ENCODE results near the gene ARHGAP18.

The ARHGAP18 gene

DNA sequence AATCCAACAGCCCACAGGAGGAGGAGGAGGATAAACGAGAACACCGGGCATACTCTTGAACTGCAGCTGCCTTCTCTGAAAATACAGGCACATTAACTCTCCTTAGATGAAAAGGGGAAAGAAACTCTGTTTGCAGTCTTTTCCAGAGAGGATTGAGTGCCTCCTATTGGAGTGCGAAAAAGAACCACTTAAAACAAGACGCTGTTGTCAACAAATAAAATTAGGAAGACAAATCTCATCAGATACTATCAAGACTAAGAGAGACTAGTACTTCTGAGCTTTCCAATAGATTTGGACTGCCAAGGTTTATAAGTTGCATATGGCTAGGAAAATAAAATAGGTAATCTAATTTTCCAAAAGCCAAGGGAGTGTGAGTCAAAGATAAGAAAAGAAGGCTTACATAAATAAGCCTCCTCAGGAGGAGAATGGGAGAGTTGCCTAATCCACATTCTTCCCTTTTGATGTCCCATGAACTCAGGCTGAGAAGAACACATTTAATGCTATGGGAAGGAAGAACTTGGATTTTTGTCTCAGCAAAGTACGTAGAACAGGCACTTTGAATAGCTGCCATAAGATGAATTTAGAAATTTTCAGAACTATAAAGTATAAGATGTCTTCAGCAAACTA is 154.7 kb downstream of the ARHGAP18 start:
- in situ Hi-C loops (cut with HindIII; ENCODE audit: low sequenced_read_pairs), result no loop called here

DNA sequence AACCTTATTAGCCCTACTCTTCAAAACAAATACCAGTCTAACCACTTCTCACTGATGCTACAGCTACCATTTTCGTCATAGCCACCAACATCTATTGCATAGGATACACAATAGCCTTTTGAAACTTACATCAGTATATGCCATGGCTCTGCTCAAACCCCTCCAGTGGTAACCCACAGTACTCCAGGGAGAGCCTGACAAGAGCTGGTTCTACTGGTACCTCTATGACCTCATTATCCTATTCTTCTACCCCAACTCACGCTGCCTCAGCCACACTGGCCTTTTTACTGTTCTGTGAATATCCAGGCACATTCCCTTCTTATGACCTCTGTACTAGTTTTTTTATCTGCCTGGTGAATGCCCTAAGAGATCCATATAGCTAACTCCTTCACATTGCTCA is 157.6 kb downstream of the ARHGAP18 start:
- in situ Hi-C loops (cut with HindIII; ENCODE audit: low sequenced_read_pairs), result no loop called here

DNA sequence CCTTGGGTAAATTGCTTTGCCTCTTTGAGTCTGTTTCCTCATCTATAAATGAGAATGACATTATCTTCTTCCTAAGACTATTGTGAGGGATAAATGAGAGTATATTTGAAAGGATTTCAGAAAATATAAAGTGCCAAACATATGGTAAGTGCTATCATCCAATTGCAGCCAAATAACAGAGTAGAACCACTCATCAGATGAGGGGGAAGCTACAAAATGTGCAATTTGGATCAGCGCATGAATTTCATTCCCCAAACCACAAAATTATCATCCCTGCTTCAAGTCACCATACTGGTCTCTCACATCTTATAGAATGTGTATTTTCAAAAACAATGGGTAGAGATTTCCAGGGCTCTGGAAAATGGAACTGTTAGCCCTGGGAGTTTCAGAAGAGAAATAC is 158.5 kb downstream of the ARHGAP18 start:
- in situ Hi-C loops (cut with HindIII; ENCODE audit: low sequenced_read_pairs), result no loop called here

DNA sequence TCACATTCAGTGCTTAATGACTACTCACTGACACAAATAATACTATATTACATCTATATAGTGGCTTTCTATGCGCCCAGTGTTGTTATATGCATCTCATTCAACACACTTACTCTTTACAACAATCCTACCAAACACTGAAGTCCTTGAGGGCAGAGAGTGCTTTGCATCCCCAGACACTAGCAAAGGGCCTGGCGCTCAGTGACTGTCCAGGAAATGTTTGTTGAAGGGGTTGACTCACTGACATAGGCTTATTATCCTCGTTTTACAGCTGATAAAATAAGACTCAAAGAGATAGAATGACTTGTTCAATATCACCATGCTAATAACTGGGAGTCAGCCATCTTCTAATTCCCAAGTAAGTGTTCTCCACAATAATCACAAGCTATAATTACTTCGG is 163.3 kb downstream of the ARHGAP18 start:
- in situ Hi-C loops (cut with HindIII; ENCODE audit: low sequenced_read_pairs), result no loop called here

DNA sequence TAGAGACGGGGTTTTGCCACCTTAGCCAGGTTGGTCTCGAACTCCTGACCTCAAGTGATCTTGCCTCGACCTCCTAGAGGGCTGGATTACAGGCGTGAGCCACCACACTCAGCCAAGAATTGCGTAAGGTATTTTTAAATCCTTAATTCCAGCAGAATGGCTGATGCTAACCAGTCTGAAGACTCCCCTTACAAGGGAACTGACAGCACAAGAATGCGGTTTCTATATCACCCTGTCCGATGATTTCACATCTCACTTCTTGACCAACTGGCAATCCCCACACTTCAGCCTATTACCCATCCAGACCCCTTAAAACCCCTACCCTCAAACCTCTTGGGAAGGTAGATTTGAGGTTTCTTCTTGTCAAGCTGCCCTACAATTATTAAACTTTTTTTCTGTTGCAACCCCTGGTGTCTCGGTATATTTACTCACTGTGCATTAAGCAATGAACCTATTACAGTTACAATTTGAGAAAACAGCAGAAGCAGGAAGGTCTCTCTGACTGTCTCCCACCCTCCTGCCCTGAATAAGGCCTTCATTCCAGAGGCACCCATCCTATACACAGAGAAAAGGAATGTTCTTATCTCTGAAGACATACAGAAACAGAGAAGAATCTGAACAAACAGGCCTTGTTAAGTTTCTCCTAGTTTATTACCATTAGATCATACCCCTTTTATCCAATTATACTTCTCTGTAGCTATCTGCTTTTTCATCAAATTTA is 164.9 kb downstream of the ARHGAP18 start:
- in situ Hi-C loops (cut with HindIII; ENCODE audit: low sequenced_read_pairs), result no loop called here

DNA sequence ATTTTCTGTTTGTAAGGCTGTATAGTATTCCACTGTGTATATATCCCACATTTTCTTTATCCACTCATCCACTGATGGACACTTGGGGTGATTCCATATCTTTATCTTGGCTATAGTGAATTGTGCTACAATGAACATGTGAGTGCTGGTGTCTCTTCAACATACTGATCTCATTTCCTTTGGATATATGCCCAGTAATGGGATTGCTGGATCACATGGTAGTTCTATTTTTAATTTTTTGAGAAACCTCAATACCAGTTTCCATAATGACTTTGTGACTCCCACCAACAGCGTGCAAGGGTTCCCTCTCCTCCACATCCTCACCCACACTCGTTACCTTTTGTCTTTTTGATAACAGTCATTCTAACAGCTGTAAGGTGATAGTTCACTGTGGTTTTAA is 166.0 kb downstream of the ARHGAP18 start:
- in situ Hi-C loops (cut with HindIII; ENCODE audit: low sequenced_read_pairs), result no loop called here

DNA sequence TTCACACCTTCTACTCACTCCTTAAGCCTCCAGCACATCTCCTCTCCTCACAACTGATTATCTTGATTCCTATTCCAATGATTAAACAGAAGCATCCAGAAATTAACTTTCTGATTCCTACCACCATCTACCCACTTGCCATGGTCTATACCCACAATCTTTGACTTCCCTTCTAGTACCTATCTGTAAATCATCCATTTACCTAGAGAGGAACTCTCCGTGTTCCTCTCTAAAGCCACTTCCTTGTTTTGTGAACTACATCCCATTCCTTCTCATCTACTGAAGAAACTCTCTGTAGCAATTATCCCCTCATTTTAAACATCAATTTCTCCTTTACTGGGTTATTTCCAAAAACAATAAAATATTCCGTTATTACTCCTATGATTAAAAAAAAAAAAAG is 167.3 kb downstream of the ARHGAP18 start:
- in situ Hi-C loops (cut with HindIII; ENCODE audit: low sequenced_read_pairs), result no loop called here

DNA sequence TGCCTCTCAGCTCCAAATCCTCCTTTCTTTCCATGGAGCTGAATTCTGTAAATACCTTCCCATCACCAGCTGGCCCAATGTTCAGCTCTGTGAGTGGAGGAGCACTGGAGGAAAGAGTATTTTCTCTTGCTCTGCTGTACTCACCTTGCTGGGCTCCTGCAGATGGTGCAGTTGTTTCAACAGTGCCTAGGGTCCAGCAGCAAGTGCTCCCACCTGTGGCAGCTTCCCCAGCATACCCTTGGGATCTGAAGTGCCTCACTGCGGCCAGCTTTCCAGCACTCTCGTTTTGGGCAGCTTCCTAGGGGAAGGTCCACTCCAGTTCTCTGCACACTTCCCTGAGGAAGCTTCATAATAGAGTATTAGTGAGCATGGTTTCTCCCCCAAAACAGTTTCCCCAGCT is 170.9 kb downstream of the ARHGAP18 start:
- in situ Hi-C loops (cut with HindIII; ENCODE audit: low sequenced_read_pairs), result no loop called here

DNA sequence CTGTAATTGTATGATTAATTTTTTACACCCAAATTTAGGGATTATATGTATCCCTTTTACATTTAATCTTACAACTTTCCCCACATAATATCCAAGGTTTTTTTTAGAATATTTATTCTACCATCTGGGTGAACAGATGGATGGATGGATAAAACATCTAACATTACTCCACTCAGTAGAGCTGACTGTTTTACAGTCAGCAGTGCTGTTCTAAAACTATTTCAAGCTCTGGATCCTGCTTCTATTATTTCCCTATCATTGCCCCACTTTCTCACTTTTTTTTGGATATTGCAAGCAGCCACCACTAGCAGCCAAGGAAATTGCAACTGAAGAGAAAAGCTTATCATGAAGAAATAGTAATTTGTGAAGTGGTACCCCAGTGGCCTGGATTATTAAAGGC is 173.7 kb downstream of the ARHGAP18 start:
- in situ Hi-C loops (cut with HindIII; ENCODE audit: low sequenced_read_pairs), result no loop called here

DNA sequence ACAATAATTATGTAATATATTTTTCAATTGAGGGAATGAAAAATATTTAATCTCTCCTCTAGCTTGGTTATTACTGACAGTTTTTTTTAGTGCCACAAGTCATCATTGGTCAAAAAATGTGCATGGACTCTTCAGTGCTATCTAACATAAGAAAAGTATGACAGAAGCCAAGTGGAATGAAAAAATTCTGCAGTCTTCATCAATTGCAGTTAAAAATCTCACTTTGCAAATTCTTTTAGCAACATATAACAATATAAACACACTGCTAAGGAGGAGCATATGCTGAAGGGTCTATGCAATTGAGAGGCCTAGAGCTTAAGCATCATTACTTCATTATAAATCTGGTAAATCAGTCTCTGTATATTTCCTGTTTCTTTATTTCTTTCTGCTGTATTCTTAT is 175.1 kb downstream of the ARHGAP18 start:
- in situ Hi-C loops (cut with HindIII; ENCODE audit: low sequenced_read_pairs), result no loop called here

Data from DLD1 (cell line).